AG09309 (cell line): ENCODE results near the gene CHRDL2.

Experiments
- DNase-seq: peaks from one replicate; pipeline ENCODE4 v3.0.0-alpha.2; 2010; ENCODE audit warnings: low read depth
- H3K4me3 ChIP-seq: 2 replicates; pipeline ENCODE4 v1.5.1; 2011; ENCODE audit warnings: mild to moderate bottlenecking, low read depth, low read length, moderate library complexity; ENCODE audit not compliant: control insufficient read depth
- TF ChIP-seq, protein P1 (sequence below): IDR thresholded peaks from 2 replicates; pipeline ENCODE4 v1.5.1; 2011; ENCODE audit warnings: mild to moderate bottlenecking, low read depth, low read length, inconsistent platforms; ENCODE audit not compliant: insufficient read depth, control insufficient read depth; ENCODE audit errors: missing control alignments

Gene CHRDL2, protein sequence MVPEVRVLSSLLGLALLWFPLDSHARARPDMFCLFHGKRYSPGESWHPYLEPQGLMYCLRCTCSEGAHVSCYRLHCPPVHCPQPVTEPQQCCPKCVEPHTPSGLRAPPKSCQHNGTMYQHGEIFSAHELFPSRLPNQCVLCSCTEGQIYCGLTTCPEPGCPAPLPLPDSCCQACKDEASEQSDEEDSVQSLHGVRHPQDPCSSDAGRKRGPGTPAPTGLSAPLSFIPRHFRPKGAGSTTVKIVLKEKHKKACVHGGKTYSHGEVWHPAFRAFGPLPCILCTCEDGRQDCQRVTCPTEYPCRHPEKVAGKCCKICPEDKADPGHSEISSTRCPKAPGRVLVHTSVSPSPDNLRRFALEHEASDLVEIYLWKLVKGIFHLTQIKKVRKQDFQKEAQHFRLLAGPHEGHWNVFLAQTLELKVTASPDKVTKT

DNA sequence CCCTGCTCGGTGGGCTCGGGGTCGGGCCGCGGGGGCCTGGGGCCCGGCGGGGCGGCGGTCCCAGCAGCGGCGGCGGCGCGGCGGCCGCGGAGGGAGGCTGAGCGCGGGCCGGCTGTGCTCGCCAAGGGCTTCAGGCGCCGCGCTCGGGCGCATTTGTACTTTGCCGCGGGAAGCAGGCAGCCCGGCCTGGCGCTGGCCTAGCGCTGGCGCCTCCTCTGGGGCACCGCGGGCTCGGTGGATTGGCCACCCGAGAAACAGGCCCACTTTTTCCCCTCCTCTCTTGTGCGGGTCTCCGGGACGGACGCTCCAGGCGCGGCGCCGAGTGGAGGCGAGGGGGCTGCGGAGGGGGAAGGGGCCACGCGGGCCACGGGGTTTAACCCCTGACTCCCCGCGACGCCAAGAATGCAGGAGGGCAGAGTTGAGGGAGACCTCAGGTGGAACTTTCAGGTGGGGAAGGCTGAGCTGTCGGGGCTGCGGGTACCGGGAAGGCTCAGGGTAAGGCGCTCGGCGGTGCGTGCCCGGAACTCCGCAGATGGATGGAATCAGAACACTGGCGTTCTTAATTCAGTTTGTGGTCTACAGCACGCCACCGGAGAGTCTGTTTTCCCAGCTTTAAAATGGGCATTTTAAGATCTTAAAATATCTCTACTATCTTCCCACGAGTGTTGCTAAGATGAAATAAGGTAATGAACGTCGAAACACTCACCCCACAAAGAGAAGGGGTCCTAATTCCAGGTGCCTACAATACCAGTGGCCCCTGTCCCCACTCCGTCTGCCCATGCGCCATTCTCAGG is at the start of gene CHRDL2:
Gene CHRDL2 (minus strand): TSS at position 126 of the 794 bp plus-strand sequence. CDS start 538 bp downstream, outside the sequence.
- no peak for DNase-seq
- H3K4me3 ChIP-seq = peak within 1 kb of the TSS; percentile 33
- TF ChIP-seq, protein P1, sequence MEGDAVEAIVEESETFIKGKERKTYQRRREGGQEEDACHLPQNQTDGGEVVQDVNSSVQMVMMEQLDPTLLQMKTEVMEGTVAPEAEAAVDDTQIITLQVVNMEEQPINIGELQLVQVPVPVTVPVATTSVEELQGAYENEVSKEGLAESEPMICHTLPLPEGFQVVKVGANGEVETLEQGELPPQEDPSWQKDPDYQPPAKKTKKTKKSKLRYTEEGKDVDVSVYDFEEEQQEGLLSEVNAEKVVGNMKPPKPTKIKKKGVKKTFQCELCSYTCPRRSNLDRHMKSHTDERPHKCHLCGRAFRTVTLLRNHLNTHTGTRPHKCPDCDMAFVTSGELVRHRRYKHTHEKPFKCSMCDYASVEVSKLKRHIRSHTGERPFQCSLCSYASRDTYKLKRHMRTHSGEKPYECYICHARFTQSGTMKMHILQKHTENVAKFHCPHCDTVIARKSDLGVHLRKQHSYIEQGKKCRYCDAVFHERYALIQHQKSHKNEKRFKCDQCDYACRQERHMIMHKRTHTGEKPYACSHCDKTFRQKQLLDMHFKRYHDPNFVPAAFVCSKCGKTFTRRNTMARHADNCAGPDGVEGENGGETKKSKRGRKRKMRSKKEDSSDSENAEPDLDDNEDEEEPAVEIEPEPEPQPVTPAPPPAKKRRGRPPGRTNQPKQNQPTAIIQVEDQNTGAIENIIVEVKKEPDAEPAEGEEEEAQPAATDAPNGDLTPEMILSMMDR = no peak

DNA sequence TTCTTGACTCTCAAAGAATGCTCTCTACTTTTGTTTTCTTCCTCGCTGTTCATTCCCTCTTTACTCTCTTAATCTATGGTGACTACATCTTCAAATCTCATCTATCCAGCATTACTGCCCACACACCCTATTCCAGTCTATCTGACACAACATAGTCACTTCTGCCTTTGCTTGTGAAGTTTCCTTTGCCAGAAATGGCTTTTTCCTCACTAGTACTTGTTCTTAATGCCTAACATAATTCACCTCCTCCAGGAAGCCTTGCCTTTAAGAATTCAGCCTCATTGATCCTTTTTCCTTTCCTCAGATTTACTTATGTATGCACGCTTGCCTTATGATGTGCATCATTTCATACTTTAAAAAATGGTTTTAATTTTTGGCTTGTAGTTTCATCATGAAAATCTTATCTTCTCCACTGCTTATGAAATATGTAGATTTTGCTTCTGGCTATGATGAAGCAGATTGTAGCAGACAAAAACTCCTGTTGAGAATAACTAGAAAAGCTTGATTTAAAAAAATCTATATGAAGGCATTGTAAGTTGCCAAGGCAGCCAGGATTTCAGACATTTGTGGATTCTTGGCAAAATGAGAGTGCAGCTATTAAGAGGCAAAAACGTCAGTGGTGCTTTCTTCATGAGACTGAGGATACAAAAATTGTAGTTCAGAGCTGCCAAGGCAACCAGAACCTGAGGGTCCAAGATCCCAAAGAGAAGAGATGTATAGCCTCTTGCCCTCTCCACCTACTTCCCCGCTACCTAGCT is 49.2 kb upstream of the CHRDL2 start:
- no peak overlapping the region for H3K4me3 ChIP-seq
- no peak for DNase-seq
- TF ChIP-seq, protein P1 = no peak

DNA sequence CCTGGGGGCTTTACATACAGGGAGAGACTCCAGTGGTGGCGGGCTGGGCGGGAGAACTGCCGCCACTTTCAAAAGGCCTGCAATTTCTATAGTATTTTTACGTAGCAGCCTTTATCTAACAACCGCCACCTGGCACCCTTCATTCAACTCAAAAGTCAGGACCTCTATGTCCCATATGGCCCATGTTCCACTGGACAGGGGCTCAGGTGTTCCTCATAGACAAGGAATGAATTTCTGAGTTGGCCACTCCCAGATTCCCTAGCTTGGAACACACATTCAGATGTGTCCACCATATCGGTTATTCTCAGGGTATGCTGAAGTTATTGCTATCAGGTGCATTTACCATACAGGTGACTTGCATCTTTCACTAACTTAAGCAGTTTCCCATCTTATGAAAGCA is 47.4 kb upstream of the CHRDL2 start:
- no peak overlapping the region for H3K4me3 ChIP-seq
- no peak for DNase-seq
- TF ChIP-seq, protein P1 = no peak

DNA sequence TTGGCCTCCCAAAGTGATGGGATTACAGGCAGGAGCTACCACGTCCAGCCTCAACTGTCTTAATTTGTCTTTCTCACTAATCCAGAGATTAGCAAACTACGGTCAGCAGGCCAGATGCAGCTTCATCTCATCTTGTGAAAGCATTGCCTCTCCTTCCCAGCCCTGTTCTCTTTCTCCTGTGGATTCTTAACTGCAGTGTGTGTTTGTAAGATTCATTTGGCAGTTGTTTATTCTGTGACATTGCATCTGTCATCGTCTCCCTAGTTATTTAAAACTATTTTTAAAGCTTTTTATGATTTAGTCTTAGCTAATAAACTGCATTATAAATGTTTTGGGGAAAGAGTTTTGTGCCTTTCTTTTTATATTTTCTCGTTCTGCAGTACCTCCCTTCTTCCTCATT is 46.7 kb upstream of the CHRDL2 start:
- no peak overlapping the region for H3K4me3 ChIP-seq
- DNase-seq = no peak
- TF ChIP-seq, protein P1 = no peak

DNA sequence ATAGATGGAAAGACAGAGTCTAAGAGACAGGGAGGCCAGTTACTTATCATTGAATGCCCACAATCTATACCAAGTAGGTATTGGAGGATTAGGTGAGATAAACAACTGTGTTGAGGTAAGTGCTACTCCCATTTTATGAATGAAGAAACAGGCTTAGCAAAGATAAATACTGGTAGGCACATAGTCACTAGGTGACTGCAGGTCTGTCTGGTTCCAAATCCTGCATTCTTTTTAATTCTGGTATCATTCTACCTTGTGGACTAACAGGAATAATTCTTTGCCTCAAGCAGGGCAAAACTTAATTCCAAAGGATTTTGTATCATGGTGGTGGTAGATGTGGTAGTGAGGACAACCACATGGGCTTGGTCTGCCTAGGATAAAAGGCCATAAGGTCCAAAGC is 45.8 kb upstream of the CHRDL2 start:
- H3K4me3 ChIP-seq = no peak overlapping the region
- TF ChIP-seq, protein P1 = no peak
- DNase-seq = no peak

DNA sequence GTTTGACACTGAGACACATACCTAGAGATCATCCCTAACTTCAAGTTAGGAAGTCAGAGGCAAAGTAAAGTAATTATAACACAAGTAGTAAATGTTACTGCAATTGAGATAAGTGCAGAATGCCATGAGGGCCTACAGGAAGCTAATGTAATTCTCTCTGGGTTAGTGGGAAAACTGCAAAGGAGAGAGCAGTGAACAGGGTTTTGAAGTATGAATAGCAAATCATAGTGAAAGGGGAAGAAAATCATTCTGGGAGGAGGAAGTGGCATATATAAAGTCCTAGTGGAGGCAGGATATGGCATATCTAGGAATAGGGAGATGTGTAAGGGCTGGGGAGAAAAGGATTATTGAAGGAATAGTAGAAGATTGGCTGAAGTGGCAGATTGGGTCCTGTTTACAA is 45.3 kb upstream of the CHRDL2 start:
- TF ChIP-seq, protein P1 = no peak
- H3K4me3 ChIP-seq = no peak overlapping the region
- no peak for DNase-seq
